Thyroid gland (tissue), 4 donors: ENCODE data around the gene SLC25A39.

Experiments
- CTCF ChIP-seq, 6 experiments: fragments of 200-600 bp in 3 of 6; fragments of 450-650 bp in 3 of 6; sonication (generic) in 3 of 6; IDR thresholded peaks; one replicate each; pipeline ENCODE4 v1.5.1; 2016 to 2019; ENCODE audit warnings: antibody characterized with exemption in 6 of 6, mild to moderate bottlenecking in 2 of 6, inconsistent platforms in 1 of 6, moderate library complexity in 1 of 6
- POLR2A ChIP-seq, 2 donors: fragments of 450-650 bp; IDR thresholded peaks; one replicate each; pipeline ENCODE4 v1.6.1; 2017; ENCODE audit warnings: antibody characterized with exemption in 2 of 2, mild to moderate bottlenecking in 2 of 2, moderate library complexity in 1 of 2

GRCh38 chr17:44281570-44281969, 43.1 kb downstream of the SLC25A39 start:
- no peak for TF ChIP-seq CTCF (IDR thresholded peaks at IDR 0.05)
- TF ChIP-seq POLR2A (IDR thresholded peaks at IDR 0.05): no peak
